ENCODE measurements around the gene CDV3.
A peak's percentile ranks its signal among the peaks of the same experiment; 100 is the strongest.

Gene CDV3

GRCh38 chr3:133627789-133628188 lies 54.3 kb downstream of the CDV3 start:
- no peaks in the 10 kb centered on the region for H3K79me2 ChIP-seq (ENCODE audit: insufficient read depth, low read depth)
- no peak overlapping the region for H3K4me2 ChIP-seq
- H3K36me3 ChIP-seq (ENCODE audit: insufficient read depth): peaks cover 17% of the 10 kb centered on the region; the same call in 1 of the 2 replicates
- H2AFZ ChIP-seq (ENCODE audit: low read depth): no peak overlapping the region
- H3K27ac ChIP-seq: no peak overlapping the region
- no peak overlapping the region for H3K4me3 ChIP-seq (IDR thresholded peaks at IDR 0.05; ENCODE audit: insufficient read depth, low read depth, low read length)
- no peak overlapping the region for H3K9ac ChIP-seq
- H3K4me1 ChIP-seq (ENCODE audit: low read depth, poor library complexity, severe bottlenecking): no peaks in the 10 kb centered on the region
- TF ChIP-seq CTCF (conservative IDR thresholded peaks at IDR 0.05; ENCODE audit: low read depth, low read length): no peak
- H3K27me3 ChIP-seq (ENCODE audit: insufficient read depth, low read depth): no peaks in the 10 kb centered on the region
- H4K20me1 ChIP-seq (ENCODE audit: insufficient read depth): no peaks in the 10 kb centered on the region

GRCh38 chr3:133629146-133629545 lies 55.7 kb downstream of the CDV3 start:
- Histone ChIP-seq H3K4me1 (ENCODE audit: low read depth, poor library complexity, severe bottlenecking) (peaks cover under 1% of the 10 kb centered on the region), H3K4me2 (no peak overlapping the region), H3K79me2 (ENCODE audit: insufficient read depth, low read depth) (no peaks in the 10 kb centered on the region), H3K27me3 (ENCODE audit: insufficient read depth, low read depth) (no peaks in the 10 kb centered on the region), H3K36me3 (ENCODE audit: insufficient read depth) (peaks cover 22% of the 10 kb centered on the region; the same call in 1 of the 2 replicates), H2AFZ (ENCODE audit: low read depth) (no peak overlapping the region), H3K4me3 (IDR thresholded peaks at IDR 0.05; ENCODE audit: insufficient read depth, low read depth, low read length) (no peak overlapping the region), H4K20me1 (ENCODE audit: insufficient read depth) (no peaks in the 10 kb centered on the region), H3K27ac (peak overlapping the region; percentile 7; the same call in 1 of the 2 replicates), H3K9ac (no peak overlapping the region)
- no peak for TF ChIP-seq CTCF (conservative IDR thresholded peaks at IDR 0.05; ENCODE audit: low read depth, low read length)

GRCh38 chr3:133633439-133633838 lies 60.0 kb downstream of the CDV3 start:
- Histone ChIP-seq H3K9ac (no peak overlapping the region), H3K36me3 (ENCODE audit: insufficient read depth) (peaks cover 34% of the 10 kb centered on the region; the same call in 1 of the 2 replicates), H3K4me3 (IDR thresholded peaks at IDR 0.05; ENCODE audit: insufficient read depth, low read depth, low read length) (no peak overlapping the region), H3K27me3 (ENCODE audit: insufficient read depth, low read depth) (no peaks in the 10 kb centered on the region), H2AFZ (ENCODE audit: low read depth) (no peak overlapping the region), H3K4me1 (ENCODE audit: low read depth, poor library complexity, severe bottlenecking) (peaks cover 7% of the 10 kb centered on the region), H4K20me1 (ENCODE audit: insufficient read depth) (no peaks in the 10 kb centered on the region), H3K27ac (no peak overlapping the region), H3K4me2 (no peak overlapping the region), H3K79me2 (ENCODE audit: insufficient read depth, low read depth) (peaks cover 4% of the 10 kb centered on the region; the same call in 1 of the 2 replicates)
- no peak for TF ChIP-seq CTCF (conservative IDR thresholded peaks at IDR 0.05; ENCODE audit: low read depth, low read length)
